ENCODE results near the gene CALN1.

Gene CALN1

DNA sequence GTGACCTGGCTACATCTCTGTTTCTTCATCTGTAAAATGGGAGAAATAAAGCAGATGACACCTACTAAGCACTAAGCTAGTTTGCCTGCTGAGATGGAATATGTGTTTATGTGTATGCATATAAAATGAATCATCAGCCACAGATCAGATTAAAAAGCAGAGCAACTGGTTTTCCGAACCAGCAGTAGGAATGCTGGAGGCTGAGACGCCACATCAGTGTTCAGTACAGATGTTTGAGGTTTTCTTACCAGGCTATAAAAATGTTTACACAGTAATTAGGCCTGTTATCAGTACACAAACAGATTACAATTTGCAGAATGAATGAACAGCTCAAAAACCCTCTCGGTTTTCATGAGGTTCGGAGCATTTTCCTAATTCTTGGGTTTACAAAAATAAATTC lies 85.8 kb downstream of the CALN1 start:
- TF ChIP-seq, protein P1, sequence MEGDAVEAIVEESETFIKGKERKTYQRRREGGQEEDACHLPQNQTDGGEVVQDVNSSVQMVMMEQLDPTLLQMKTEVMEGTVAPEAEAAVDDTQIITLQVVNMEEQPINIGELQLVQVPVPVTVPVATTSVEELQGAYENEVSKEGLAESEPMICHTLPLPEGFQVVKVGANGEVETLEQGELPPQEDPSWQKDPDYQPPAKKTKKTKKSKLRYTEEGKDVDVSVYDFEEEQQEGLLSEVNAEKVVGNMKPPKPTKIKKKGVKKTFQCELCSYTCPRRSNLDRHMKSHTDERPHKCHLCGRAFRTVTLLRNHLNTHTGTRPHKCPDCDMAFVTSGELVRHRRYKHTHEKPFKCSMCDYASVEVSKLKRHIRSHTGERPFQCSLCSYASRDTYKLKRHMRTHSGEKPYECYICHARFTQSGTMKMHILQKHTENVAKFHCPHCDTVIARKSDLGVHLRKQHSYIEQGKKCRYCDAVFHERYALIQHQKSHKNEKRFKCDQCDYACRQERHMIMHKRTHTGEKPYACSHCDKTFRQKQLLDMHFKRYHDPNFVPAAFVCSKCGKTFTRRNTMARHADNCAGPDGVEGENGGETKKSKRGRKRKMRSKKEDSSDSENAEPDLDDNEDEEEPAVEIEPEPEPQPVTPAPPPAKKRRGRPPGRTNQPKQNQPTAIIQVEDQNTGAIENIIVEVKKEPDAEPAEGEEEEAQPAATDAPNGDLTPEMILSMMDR (IDR thresholded peaks at IDR 0.05; ENCODE audit: low read depth, low read length): no peak
- DNase-seq (ENCODE audit: extremely low read depth, low read depth): no peak

DNA sequence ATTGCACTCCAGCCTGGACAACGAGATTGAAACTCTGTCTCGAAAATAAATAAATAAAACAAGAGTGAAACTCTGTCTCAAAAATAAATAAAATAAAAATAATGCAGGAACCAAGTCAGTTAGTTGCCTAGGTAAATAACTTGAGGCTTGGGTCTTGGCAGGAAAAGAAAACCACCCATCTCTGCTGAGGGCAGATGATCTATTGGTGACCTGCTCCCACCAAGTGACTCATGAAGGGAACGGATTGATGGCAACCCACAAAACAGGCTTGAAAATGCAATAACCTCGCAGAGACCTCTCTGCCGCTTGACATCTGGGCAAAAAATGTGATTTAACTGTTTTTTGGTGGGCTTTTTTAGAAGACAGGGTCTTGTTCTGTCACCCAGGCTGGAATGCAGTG lies 86.6 kb downstream of the CALN1 start:
- DNase-seq (ENCODE audit: extremely low read depth, low read depth): no peak

DNA sequence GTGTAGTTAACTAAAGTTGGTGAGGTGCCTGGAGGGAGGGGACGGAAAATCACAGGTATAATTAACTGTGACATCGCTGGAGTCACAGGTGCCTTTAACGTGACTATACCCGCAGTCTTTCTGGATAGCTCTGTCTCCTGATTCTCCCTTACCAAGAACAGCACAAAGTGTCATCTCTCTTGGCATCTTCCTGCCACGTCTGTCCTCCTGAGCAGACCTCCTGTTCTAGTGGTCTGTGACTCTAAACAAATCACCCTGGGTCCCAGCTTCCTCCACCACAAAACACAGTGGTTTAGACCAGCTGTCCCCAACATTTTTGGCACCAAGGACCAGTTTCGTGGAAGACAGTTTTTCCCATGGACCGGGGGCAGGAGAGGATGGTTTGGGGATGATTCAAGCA lies 90.5 kb downstream of the CALN1 start:
- TF ChIP-seq, protein P1 (IDR thresholded peaks at IDR 0.05; ENCODE audit: low read depth, low read length): no peak
- DNase-seq (ENCODE audit: extremely low read depth, low read depth): no peak

More for the DNA sequence above, 86.6 kb downstream of the CALN1 start:
- TF ChIP-seq, protein P1 (IDR thresholded peaks at IDR 0.05; ENCODE audit: low read depth, low read length): no peak

DNA sequence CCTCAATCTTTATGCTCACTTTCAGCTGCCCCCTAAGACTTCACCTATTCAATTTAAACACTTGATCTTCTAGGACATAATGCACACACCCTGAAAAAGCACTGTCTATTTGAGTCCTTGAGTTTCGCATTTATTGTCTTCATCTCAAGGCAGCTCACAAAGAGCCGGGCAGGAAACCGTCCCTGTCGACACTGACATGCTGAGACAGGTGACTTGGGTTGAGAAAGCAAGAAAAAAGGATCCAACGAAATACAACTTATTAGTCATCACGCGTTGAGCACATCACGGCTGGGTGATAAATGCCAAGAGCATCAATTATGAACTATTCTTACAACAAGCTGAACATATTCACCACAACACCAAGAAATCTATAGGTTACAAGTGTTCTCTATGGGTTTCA lies 91.1 kb downstream of the CALN1 start:
- no peak for DNase-seq (ENCODE audit: extremely low read depth, low read depth)
- TF ChIP-seq, protein P1 (IDR thresholded peaks at IDR 0.05; ENCODE audit: low read depth, low read length): no peak

DNA sequence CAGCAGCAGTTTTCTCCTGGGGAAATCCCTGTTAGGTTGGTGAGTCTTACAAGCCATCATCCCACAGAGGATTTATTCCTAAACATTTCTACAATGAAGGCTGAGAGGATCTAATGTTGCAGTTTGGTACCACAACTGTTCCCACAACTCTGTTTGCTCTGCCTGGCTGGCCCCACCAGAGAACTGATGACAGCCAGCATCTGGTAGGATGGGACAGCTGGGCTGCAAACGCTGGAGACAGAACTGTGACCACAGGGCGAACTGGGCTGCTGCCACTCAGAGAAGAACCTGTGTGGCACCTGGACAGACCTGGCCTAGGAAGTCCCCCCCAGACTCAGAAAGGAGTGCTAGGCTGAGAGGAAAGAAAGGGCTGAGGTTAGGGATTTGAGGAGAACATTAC lies 94.8 kb downstream of the CALN1 start:
- DNase-seq (ENCODE audit: extremely low read depth, low read depth): no peak
- TF ChIP-seq, protein P1 (IDR thresholded peaks at IDR 0.05; ENCODE audit: low read depth, low read length): no peak

DNA sequence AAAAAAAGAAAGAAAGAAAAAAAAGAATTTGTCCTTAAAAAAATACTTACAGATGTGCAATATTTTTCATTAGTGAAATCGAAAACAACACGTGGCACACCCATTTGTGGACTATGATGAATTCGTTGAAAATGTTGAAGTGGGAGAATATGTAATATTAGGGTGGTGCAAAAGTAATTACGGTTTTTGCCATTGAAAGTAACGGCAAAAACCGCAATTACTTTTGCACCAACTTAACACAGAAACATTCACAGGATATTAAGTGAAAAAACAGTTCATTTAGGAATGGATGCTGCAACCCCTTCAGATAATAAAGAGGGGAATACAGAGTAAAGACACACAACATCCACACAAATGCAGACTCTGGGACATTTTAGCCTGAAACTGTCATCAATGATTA lies 96.0 kb downstream of the CALN1 start:
- DNase-seq (ENCODE audit: extremely low read depth, low read depth): no peak
- TF ChIP-seq, protein P1 (IDR thresholded peaks at IDR 0.05; ENCODE audit: low read depth, low read length): no peak

DNA sequence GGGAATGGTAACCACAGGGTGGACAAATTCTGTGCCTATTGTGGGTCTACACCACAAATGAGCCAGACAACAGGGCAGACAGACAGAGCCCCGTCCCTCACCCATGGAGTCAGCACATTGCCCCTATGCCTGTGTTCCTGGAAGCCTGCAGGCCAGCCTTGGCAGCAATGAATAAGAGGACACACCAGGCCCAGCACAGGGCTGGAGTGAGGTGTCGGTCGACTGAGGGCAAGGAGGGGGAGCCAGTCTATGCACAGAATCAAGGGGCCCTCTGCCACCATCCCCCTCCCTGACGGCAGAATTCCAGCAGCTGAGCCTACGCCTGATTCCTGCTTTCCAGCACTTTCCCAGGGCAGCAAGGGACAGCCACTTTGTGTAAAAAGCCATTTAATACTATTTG lies 98.2 kb downstream of the CALN1 start:
- TF ChIP-seq, protein P1 (IDR thresholded peaks at IDR 0.05; ENCODE audit: low read depth, low read length): no peak

More for the DNA sequence above, 98.2 kb downstream of the CALN1 start:
- DNase-seq (ENCODE audit: extremely low read depth, low read depth): no peak
